Measurements from ENCODE around the gene DRD4.

DNA sequence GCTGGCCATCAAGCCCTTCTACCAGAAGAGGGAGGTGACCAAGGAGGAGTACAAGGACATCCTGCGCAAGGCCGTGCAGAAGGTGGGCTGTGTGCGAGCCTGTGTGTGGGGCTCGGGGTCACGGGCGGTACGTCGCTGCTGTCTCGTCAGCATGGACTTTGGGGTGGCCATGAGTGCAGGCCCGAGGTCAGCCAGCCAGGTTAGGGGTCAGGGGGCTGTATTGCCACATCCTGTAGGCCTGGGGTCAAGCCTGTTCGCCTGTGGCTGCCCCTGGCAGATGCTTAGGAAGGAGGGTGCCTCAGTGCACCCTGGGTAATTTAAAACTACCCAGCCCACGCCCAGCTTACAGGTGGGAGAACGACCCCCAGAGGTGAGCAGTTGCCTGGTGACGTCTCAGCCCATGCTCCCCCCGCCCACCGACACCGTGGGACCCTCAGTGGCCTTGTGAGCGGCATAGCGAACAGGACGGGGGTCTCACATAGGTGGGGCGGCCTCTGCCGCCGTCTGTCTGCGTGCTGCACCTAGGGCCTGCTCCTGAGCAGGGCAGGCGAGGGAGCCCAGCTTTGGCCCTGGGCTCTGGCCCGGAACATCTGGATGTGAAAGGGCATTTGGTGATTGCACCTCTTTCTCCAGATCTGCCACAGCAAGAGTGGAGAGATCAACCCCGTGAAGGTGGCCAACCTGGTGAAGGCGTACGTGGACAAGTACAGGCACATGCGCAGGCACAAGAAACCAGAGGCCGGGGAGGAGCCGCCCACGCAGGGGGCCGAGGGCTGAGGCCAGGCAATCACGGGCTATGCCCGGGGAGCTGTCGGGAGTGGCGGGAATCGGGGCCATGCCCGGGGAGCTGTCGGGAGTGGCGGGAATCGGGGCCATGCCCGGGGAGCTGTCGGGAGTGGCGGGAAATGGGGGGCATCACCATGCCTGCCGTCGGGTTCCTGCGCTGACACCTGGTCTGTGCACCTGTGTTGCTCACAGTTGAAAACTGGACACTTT is 25.8 kb upstream of the DRD4 start:
- TF ChIP-seq, protein P1, sequence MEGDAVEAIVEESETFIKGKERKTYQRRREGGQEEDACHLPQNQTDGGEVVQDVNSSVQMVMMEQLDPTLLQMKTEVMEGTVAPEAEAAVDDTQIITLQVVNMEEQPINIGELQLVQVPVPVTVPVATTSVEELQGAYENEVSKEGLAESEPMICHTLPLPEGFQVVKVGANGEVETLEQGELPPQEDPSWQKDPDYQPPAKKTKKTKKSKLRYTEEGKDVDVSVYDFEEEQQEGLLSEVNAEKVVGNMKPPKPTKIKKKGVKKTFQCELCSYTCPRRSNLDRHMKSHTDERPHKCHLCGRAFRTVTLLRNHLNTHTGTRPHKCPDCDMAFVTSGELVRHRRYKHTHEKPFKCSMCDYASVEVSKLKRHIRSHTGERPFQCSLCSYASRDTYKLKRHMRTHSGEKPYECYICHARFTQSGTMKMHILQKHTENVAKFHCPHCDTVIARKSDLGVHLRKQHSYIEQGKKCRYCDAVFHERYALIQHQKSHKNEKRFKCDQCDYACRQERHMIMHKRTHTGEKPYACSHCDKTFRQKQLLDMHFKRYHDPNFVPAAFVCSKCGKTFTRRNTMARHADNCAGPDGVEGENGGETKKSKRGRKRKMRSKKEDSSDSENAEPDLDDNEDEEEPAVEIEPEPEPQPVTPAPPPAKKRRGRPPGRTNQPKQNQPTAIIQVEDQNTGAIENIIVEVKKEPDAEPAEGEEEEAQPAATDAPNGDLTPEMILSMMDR (optimal IDR thresholded peaks at IDR 0.05 in 1 of 3, IDR thresholded peaks at IDR 0.05 in 1 of 3, conservative IDR thresholded peaks at IDR 0.05 in 1 of 3; ENCODE audit: extremely low read depth in 1 of 3, insufficient read depth in 2 of 3, low read length in 3 of 3) = no peak
- no peak for TF ChIP-seq EZH2 (IDR thresholded peaks at IDR 0.05; ENCODE audit: low read length)
